Transverse colon (tissue), 4 donors: ENCODE results near the gene E2F1. TPM values are rescaled to one million over a fixed set of nuclear protein-coding genes. Genes with fewer than 3 reads are reported as not detected.

ENCODE experiments used
- DNase-seq: peaks from one replicate; pipeline ENCODE4 v3.0.0-alpha.2; 2019
- H3K27ac ChIP-seq, 4 donors: fragments of 200-600 bp; sonication (generic); 2 replicates each; pipeline ENCODE4 v1.5.1; 2016 to 2018; ENCODE audit warnings: inconsistent platforms in 4 of 4
- H3K27me3 ChIP-seq: fragments of 200-600 bp; sonication (generic); 2 replicates; pipeline ENCODE4 v1.5.1; 2017; ENCODE audit warnings: inconsistent platforms
- H3K36me3 ChIP-seq, 4 donors: fragments of 200-600 bp; sonication (generic); 2 replicates each; pipeline ENCODE4 v1.5.1; 2017 to 2019; ENCODE audit warnings: inconsistent platforms in 4 of 4
- H3K4me1 ChIP-seq, 4 donors: fragments of 200-600 bp; sonication (generic); 2 replicates each; pipeline ENCODE4 v1.5.1; 2017 to 2020; ENCODE audit warnings: inconsistent platforms in 4 of 4
- H3K4me3 ChIP-seq, 4 donors: fragments of 200-600 bp; sonication (generic); 1 replicate in 1 of 4; 2 replicates in 3 of 4; pipeline versions ENCODE4 v1.5.1 to v1.6.1; 2017 to 2019; ENCODE audit warnings: inconsistent platforms in 4 of 4
- H3K9me3 ChIP-seq, 2 donors: fragments of 200-600 bp; sonication (generic); 2 replicates each; pipeline ENCODE4 v1.5.1; 2017 to 2019; ENCODE audit warnings: inconsistent platforms in 2 of 2
- CTCF ChIP-seq, 5 experiments: fragments of 200-600 bp in 3 of 5; fragments of 450-650 bp in 2 of 5; sonication (generic) in 3 of 5; IDR thresholded peaks; 1 replicate in 2 of 5; 2 replicates in 3 of 5; pipeline ENCODE4 v1.5.1; 2016 to 2017; ENCODE audit warnings: antibody characterized with exemption in 5 of 5, inconsistent platforms in 3 of 5, mild to moderate bottlenecking in 2 of 5, moderate library complexity in 1 of 5
- EP300 ChIP-seq: sonication (generic); formaldehyde crosslinking; IDR thresholded peaks from one replicate; pipeline ENCODE4 v1.6.1; 2017; ENCODE audit warnings: antibody characterized with exemption, low read depth
- POLR2A ChIP-seq: fragments of 450-650 bp; IDR thresholded peaks from one replicate; pipeline ENCODE4 v1.6.1; 2016; ENCODE audit warnings: antibody characterized with exemption, mild to moderate bottlenecking, moderate library complexity
- POLR2AphosphoS5 ChIP-seq, 3 donors: sonication (generic); formaldehyde crosslinking; IDR thresholded peaks; one replicate each; pipeline ENCODE4 v1.6.1; 2016; ENCODE audit warnings: antibody characterized with exemption in 3 of 3
- WGBS, 2 donors: methylation state at CpG; one replicate each; pipeline ENCODE4 v1.1.5; 2018; ENCODE audit warnings: low coverage in 1 of 2; 5-methylcytosine and 5-hydroxymethylcytosine counted together
- in situ Hi-C, 4 donors: fragments of 200-750 bp; cut with MboI; loops; one replicate each; pipeline versions ENCODE4 v1.15.0 to v1.15.1; 2017; ENCODE audit warnings: low sequenced_read_pairs in 3 of 4, low pct_ligation_motif_present in 1 of 4, low pct_unique_long_range_greater_than_20kb in 1 of 4
- intact Hi-C: fragments of 100-400 bp; cut with DNase I; formaldehyde crosslinking; loops from one replicate; pipeline ENCODE4 v1.15.1; 2023; ENCODE audit warnings: low total_unique reads
- total RNA-seq, 4 donors: library from RNA; depleted of rRNA; stranded (reverse); fragments of >200 nt; gene quantifications; one replicate each; pipeline ENCODE4 v1.1.0, GENCODE V29; 2016

Gene E2F1
- total RNA-seq, 4 donors from 2014 or later = 1.2 to 2.7 (median 2.1) TPM; not detected in 1

- no peaks in the 10 kb centered on the region for H3K27me3 ChIP-seq
- no peak overlapping the region for H3K4me3 ChIP-seq
- H3K36me3 ChIP-seq = peaks cover 0 to 5% (median 0%) of the 10 kb centered on the region in 4 donors
- H3K27ac ChIP-seq = peak overlapping the region in 2 of 4 donors; percentile 90
- no peaks in the 10 kb centered on the region for H3K9me3 ChIP-seq
- WGBS, 2 donors = 100% methylated on average over 2 of the region's 2 CpGs; no CpG with 5 or more reads in 1 of the 2 donors
- TF ChIP-seq CTCF (IDR thresholded peaks at IDR 0.05) = no peak
- TF ChIP-seq EP300 = no peak
- no peak for TF ChIP-seq POLR2A
- TF ChIP-seq POLR2AphosphoS5 (IDR thresholded peaks at IDR 0.05) = no peak
- H3K4me1 ChIP-seq = peaks cover 15 to 42% (median 34%) of the 10 kb centered on the region in 4 donors
- no peak for DNase-seq
- in situ Hi-C loops = no loop called here
- intact Hi-C loops = no loop called here
These were observed 21.4 kb downstream of the E2F1 start for GRCh38 chr20:33664762-33665144.

GRCh38 chr20:33664085-33664761 is 22.0 kb downstream of the E2F1 start:
- in situ Hi-C loops = no loop called here
- 37 to 86% methylated on average over 1 to 9 of the region's 9 CpGs for WGBS, 2 donors
- Histone ChIP-seq H3K4me1 (peaks cover 15 to 42% (median 34%) of the 10 kb centered on the region in 4 donors), H3K36me3 (peaks cover 0 to 5% (median 1%) of the 10 kb centered on the region in 4 donors), H3K4me3 (peak overlapping the region; percentile 32 to 71 (median 52)), H3K27me3 (no peaks in the 10 kb centered on the region), H3K9me3 (no peaks in the 10 kb centered on the region), H3K27ac (peak overlapping the region; percentile 87 to 90 (median 89))
- TF ChIP-seq POLR2A (no peak), POLR2AphosphoS5 (IDR thresholded peaks at IDR 0.05) (no peak), EP300 (no peak), CTCF (IDR thresholded peaks at IDR 0.05) (no peak)
- DNase-seq = no peak
- intact Hi-C loops = no loop called here

GRCh38 chr20:33663161-33664084 is 22.8 kb downstream of the E2F1 start:
- intact Hi-C loops (loop anchor here (2.0 kb wide), 1 partner anchor 57 kb away; the partner anchor contains the start of gene PXMP4), in situ Hi-C loops (no loop called here)
- WGBS, 2 donors = 1% methylated on average over 29 of the region's 84 CpGs; no CpG with 5 or more reads in 1 of the 2 donors
- DNase-seq = peak; percentile 89
- H3K27me3 ChIP-seq = no peaks in the 10 kb centered on the region
- peak overlapping the region; percentile 87 to 90 (median 89) for H3K27ac ChIP-seq
- peaks cover 15 to 40% (median 32%) of the 10 kb centered on the region in 4 donors for H3K4me1 ChIP-seq
- peak overlapping the region; percentile 32 to 71 (median 52) for H3K4me3 ChIP-seq
- peaks cover 0 to 4% (median 1%) of the 10 kb centered on the region in 4 donors for H3K36me3 ChIP-seq
- no peaks in the 10 kb centered on the region for H3K9me3 ChIP-seq
- TF ChIP-seq POLR2AphosphoS5 (IDR thresholded peaks at IDR 0.05) (peak; percentile 48 to 82 (median 79)), EP300 (no peak), CTCF (IDR thresholded peaks at IDR 0.05) (peak in 1 of 5 experiments; percentile 22), POLR2A (peak; percentile 70)

- Histone ChIP-seq H3K27ac (peak within 1 kb of the TSS; percentile 87 to 90 (median 89)), H3K36me3 (peaks cover 0 to 4% (median 1%) of the 10 kb centered on the region in 4 donors), H3K4me3 (peak within 1 kb of the TSS; percentile 32 to 71 (median 52)), H3K9me3 (no peaks in the 10 kb centered on the region), H3K27me3 (no peaks in the 10 kb centered on the region), H3K4me1 (peaks cover 13 to 28% (median 24%) of the 10 kb centered on the region in 4 donors)
- in situ Hi-C loops (no loop called here), intact Hi-C loops (loop anchor here (2.0 kb wide), 1 partner anchor 59 kb away; the partner anchor contains the start of gene PXMP4)
- DNase-seq = no peak
- 94% methylated on average over 10 of the region's 10 CpGs; no CpG with 5 or more reads in 1 of the 2 donors for WGBS, 2 donors
- TF ChIP-seq POLR2AphosphoS5 (IDR thresholded peaks at IDR 0.05) (no peak), CTCF (IDR thresholded peaks at IDR 0.05) (no peak), EP300 (no peak), POLR2A (no peak)
These were observed 24.0 kb downstream of the E2F1 start, which contains the start of gene C20orf144 for GRCh38 chr20:33662172-33662571. C20orf144 (plus strand) TSS chr20:33662327; CDS start chr20:33662346, 19 bp downstream.
